ENCODE results near the gene PNLIPRP1. TPM values are rescaled to one million over a fixed set of nuclear protein-coding genes. Genes with fewer than 3 reads are reported as not detected.

The PNLIPRP1 gene
- total RNA-seq, 6 donors from 2014 or later, result 0.66 to 1.7 TPM; not detected in 4

DNA sequence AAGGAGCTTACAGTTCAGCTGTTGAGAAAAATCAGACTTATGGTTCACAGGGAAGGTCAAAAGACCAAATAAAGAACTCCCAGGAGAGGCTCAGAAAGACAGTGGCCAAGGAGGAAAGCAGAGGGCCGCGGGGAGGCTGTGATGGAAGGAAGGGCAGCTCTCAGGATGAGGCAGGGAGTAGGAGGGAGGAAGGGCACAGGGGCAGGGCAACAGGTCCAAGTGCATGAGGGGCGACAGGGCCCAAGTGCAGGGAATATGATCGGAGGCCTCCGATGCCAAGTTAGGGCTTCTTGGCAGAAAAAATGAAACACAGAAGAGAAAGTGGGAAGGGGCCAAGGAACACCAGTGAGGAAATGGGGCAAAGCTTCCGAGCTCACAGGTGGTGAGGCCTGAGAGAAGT, 16.6 kb downstream of the PNLIPRP1 start:
- no peaks in the 10 kb centered on the region for H3K36me3 ChIP-seq
- H3K4me3 ChIP-seq, result no peak overlapping the region
- 81 to 82% methylated on average over 6 of the region's 6 CpGs for WGBS, 2 donors
- H3K27ac ChIP-seq, result no peak overlapping the region
- DNase-seq, result no peak
- no peaks in the 10 kb centered on the region for H3K9me3 ChIP-seq
- no peak for ATAC-seq (ENCODE audit: low FRiP score in 2 of 2)
- no peak for TF ChIP-seq POLR2AphosphoS5 (IDR thresholded peaks at IDR 0.05)
- TF ChIP-seq POLR2A (IDR thresholded peaks at IDR 0.05), result no peak
- peaks cover 0 to 8% (median 0%) of the 10 kb centered on the region in 4 donors for H3K4me1 ChIP-seq
- no peaks in the 10 kb centered on the region for H3K27me3 ChIP-seq

DNA sequence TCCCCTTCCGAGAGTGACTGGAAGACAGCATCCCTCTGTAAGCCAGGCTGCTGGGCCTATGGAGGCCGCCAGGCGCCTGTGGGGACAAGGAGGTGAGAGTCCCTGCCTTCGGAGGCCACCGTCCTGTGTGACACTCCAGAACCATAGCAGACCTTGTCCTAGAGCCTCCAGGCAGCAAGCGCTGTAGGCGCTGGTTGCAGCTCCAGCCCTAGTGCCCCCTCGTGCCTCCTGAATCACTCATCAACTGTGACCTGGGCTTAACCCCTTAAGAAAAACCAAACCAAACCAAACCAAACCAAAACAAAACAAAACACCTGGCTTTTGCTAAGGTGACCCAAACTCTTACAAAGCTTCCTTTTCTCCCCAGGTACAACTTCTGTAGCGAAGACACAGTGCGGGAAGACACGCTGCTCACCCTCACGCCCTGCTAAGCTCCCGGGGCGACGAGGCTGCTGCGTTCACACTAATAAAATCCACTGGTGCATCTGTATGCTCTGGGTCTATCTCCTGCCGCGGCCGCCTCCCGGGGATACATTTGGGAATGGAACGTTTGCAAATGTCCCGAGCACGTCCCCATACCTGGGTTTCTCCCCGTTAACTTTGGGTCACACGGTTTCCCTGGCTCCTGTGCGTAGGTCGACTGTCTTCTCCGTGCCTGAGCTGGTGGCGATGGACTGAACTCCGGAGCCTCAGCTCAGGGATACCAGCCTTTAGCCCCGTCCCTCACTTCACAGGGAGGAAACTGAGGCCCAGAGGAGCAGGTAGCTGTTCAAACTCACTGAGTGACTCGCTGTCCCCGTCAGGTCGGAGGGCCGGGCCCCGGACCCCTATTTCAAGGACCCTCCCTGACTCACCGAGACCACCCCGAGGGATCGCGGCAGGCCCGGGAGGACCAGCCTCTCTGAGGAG, 18.2 kb downstream of the PNLIPRP1 start:
- H3K27ac ChIP-seq, result no peak overlapping the region
- ATAC-seq (ENCODE audit: low FRiP score in 2 of 2) (no peak), DNase-seq (peak in 1 of 2 donors; percentile 52)
- peaks cover 0 to 8% (median 0%) of the 10 kb centered on the region in 4 donors for H3K4me1 ChIP-seq
- no peaks in the 10 kb centered on the region for H3K27me3 ChIP-seq
- no peaks in the 10 kb centered on the region for H3K9me3 ChIP-seq
- 51 to 85% methylated on average over 5 to 29 of the region's 41 CpGs for WGBS, 2 donors
- H3K4me3 ChIP-seq, result peak overlapping the region in 3 of 4 donors; percentile 18 to 41 (median 35)
- no peak for TF ChIP-seq POLR2AphosphoS5 (IDR thresholded peaks at IDR 0.05)
- H3K36me3 ChIP-seq, result no peaks in the 10 kb centered on the region

DNA sequence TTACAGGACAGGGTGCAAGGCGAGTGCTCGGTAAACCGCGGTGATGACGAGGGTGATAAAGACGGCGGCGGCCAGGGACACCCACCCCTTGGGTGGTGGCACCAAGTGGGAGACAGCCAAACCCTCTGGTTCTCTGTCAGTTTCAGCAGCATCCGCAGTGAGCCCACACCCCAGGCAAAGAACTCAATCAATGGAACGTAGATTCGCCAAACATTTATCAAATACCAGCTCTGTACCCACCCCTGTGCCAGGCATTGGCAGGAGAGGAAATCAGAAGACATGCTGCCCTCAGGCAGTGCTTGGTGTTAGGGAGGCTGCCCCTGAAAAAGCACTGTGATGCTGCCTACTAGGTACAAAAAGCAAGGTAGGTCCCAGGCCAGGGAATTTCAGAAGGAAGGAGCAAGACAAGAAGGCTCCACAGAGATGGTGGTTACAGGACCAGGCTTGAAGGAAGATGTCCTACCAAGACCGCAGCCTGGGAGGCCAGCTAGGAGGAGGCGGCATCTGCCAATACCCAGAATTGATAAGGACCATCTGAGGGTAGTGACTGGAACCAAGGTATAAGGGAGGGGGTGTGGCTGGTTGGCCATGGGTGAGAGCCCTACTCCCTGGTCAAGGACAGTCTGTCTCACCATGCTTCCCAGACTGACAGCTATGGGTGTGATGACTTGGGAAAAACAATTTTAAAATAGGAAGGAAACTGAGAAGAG, 19.8 kb downstream of the PNLIPRP1 start:
- WGBS, 2 donors, result 93 to 96% methylated on average over 13 of the region's 13 CpGs
- Histone ChIP-seq H3K4me3 (no peak overlapping the region), H3K9me3 (no peaks in the 10 kb centered on the region), H3K27me3 (no peaks in the 10 kb centered on the region), H3K27ac (no peak overlapping the region), H3K36me3 (no peaks in the 10 kb centered on the region), H3K4me1 (peaks cover 0 to 8% (median 0%) of the 10 kb centered on the region in 4 donors)
- DNase-seq (no peak), ATAC-seq (ENCODE audit: low FRiP score in 2 of 2) (no peak)
- TF ChIP-seq EP300 (IDR thresholded peaks at IDR 0.05), result no peak
- TF ChIP-seq, protein P1, sequence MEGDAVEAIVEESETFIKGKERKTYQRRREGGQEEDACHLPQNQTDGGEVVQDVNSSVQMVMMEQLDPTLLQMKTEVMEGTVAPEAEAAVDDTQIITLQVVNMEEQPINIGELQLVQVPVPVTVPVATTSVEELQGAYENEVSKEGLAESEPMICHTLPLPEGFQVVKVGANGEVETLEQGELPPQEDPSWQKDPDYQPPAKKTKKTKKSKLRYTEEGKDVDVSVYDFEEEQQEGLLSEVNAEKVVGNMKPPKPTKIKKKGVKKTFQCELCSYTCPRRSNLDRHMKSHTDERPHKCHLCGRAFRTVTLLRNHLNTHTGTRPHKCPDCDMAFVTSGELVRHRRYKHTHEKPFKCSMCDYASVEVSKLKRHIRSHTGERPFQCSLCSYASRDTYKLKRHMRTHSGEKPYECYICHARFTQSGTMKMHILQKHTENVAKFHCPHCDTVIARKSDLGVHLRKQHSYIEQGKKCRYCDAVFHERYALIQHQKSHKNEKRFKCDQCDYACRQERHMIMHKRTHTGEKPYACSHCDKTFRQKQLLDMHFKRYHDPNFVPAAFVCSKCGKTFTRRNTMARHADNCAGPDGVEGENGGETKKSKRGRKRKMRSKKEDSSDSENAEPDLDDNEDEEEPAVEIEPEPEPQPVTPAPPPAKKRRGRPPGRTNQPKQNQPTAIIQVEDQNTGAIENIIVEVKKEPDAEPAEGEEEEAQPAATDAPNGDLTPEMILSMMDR (IDR thresholded peaks at IDR 0.05), result no peak
- no peak for TF ChIP-seq POLR2AphosphoS5 (IDR thresholded peaks at IDR 0.05)
- no peak for TF ChIP-seq POLR2A (IDR thresholded peaks at IDR 0.05)

DNA sequence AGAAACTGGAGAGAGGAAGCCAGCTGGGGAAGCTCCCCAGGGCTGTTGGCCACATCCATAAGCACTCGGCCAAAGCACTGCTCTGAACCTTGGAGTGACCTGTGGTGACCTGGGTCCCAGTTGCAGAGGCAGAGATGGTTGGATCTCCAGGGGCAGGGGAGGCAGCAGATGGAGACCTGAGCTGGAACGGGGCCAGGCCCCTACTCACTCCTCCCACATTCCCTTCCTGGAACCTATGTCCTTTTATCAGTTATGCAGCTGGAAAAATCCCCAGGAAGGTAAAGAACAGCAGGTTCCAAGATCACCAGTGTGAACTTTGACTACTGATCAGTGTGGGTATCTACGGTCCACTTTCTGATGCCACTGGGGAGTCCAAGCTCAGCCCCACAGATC, 20.4 kb downstream of the PNLIPRP1 start:
- TF ChIP-seq EP300 (IDR thresholded peaks at IDR 0.05) (no peak), POLR2AphosphoS5 (IDR thresholded peaks at IDR 0.05) (no peak), POLR2A (IDR thresholded peaks at IDR 0.05) (no peak)
- TF ChIP-seq, protein P1 (IDR thresholded peaks at IDR 0.05), result no peak
- no peaks in the 10 kb centered on the region for H3K27me3 ChIP-seq
- no peaks in the 10 kb centered on the region for H3K36me3 ChIP-seq
- no peaks in the 10 kb centered on the region for H3K9me3 ChIP-seq
- ATAC-seq (ENCODE audit: low FRiP score in 2 of 2) (no peak), DNase-seq (no peak)
- no peak overlapping the region for H3K4me3 ChIP-seq
- H3K4me1 ChIP-seq, result peaks cover 0 to 8% (median 0%) of the 10 kb centered on the region in 4 donors
- WGBS, 2 donors, result 78 to 82% methylated on average over 2 to 3 of the region's 3 CpGs
- no peak overlapping the region for H3K27ac ChIP-seq

DNA sequence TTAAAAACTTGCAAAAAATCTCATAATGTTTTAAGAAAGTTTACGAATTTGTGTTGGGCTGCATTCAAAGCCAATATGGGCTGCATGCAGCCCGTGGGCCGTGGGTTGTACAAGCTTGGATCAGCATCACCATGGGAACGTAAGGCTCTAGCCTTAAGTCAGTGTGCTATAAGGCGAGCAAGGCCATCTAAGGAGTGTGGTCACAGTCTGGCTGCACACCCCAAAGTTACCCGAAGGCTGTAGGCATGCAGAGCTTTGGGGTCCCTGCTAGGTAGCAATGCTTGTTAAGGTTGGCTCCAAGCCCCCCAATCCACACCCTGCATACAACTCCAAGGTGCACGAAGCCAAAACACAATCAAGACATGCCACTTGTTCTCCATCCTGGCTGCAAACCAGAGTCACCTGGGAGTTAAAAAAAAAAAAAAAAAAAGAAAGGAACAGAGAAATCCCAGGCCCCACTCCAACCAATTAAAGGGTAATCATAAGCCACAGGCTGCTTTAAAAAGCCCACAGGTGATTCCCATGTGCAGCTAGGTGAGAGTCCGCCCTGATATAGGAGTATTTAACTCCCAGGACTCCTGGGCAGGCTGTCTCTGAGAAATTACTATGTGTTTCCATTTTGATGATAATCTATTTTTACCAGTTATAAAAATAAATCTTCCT, 21.5 kb downstream of the PNLIPRP1 start:
- no peaks in the 10 kb centered on the region for H3K27me3 ChIP-seq
- ATAC-seq (ENCODE audit: low FRiP score in 2 of 2), result no peak
- no peak overlapping the region for H3K4me3 ChIP-seq
- 86 to 89% methylated on average over 8 of the region's 8 CpGs for WGBS, 2 donors
- DNase-seq, result no peak
- H3K9me3 ChIP-seq, result no peaks in the 10 kb centered on the region
- no peak for TF ChIP-seq EP300 (IDR thresholded peaks at IDR 0.05)
- TF ChIP-seq POLR2A (IDR thresholded peaks at IDR 0.05), result no peak
- TF ChIP-seq, protein P1 (IDR thresholded peaks at IDR 0.05), result no peak
- no peak for TF ChIP-seq POLR2AphosphoS5 (IDR thresholded peaks at IDR 0.05)
- H3K27ac ChIP-seq, result no peak overlapping the region
- peaks cover 0 to 8% (median 0%) of the 10 kb centered on the region in 4 donors for H3K4me1 ChIP-seq
- no peaks in the 10 kb centered on the region for H3K36me3 ChIP-seq
